Measurements from ENCODE around the gene SLC30A2.

- TF ChIP-seq CTCF (IDR thresholded peaks at IDR 0.05) (no peak), POLR2A (IDR thresholded peaks at IDR 0.05; ENCODE audit: low read length) (no peak), CHD4 (IDR thresholded peaks at IDR 0.05; ENCODE audit: borderline replicate concordance) (no peak)
These were observed 34.3 kb upstream of the SLC30A2 start for GRCh38 chr1:26079960-26080814.
